ENCODE measurements around the gene SLCO3A1. TPM values are rescaled to one million over a fixed set of nuclear protein-coding genes. Genes with fewer than 3 reads are reported as not detected.

Gene SLCO3A1
- total RNA-seq, 2 donors from 2014 or later: 7.2 to 11.4 TPM

- no peak overlapping the region for H3K4me3 Mint-ChIP-seq
- H3K4me1 Mint-ChIP-seq: no peaks in the 10 kb centered on the region
Measured at GRCh38 chr15:91826443-91826842, 27.1 kb upstream of the SLCO3A1 start.

GRCh38 chr15:91833056-91833455 lies 20.5 kb upstream of the SLCO3A1 start:
- no peaks in the 10 kb centered on the region for H3K4me1 ChIP-seq (ENCODE audit: control insufficient read depth, insufficient read depth, low read length)
- Mint-ChIP-seq H3K36me3 (ENCODE audit: low read depth) (no peaks in the 10 kb centered on the region), H3K27ac (no peak overlapping the region), H3K4me3 (no peak overlapping the region), H3K9me3 (peaks cover 6% of the 10 kb centered on the region), H3K4me1 (no peaks in the 10 kb centered on the region), H3K27me3 (ENCODE audit: insufficient read depth) (peaks cover 4% of the 10 kb centered on the region)
- no peak for TF ChIP-seq CTCF (conservative IDR thresholded peaks at IDR 0.05)
- WGBS, 2 experiments (ENCODE audit: insufficient coverage in 1 of 2, insufficient read length in 1 of 2): 85 to 100% methylated on average over 1 to 2 of the region's 2 CpGs
- H3K4me3 ChIP-seq (ENCODE audit: low read length): no peak overlapping the region
- H3K9me3 ChIP-seq (ENCODE audit: control insufficient read depth, low read length): no peaks in the 10 kb centered on the region
- H3K27ac ChIP-seq (ENCODE audit: low read depth, low read length): no peak overlapping the region
- no peaks in the 10 kb centered on the region for H3K27me3 ChIP-seq (ENCODE audit: control insufficient read depth, insufficient read depth, low read length, poor library complexity, severe bottlenecking)
- no peak overlapping the region for H3K9ac ChIP-seq (ENCODE audit: extremely low read depth, low read length, poor library complexity, severe bottlenecking)
- no peaks in the 10 kb centered on the region for H3K36me3 ChIP-seq (ENCODE audit: control insufficient read depth, insufficient read depth, low read length)
- DNase-seq: no peak

More at GRCh38 chr15:91826443-91826842, 27.1 kb upstream of the SLCO3A1 start:
- H3K4me1 ChIP-seq (ENCODE audit: control insufficient read depth, insufficient read depth, low read length): no peaks in the 10 kb centered on the region
- no peak for DNase-seq
- Mint-ChIP-seq H3K27me3 (ENCODE audit: insufficient read depth) (no peaks in the 10 kb centered on the region), H3K36me3 (ENCODE audit: low read depth) (no peaks in the 10 kb centered on the region), H3K27ac (no peak overlapping the region), H3K9me3 (no peaks in the 10 kb centered on the region)
- no peaks in the 10 kb centered on the region for H3K27me3 ChIP-seq (ENCODE audit: control insufficient read depth, insufficient read depth, low read length, poor library complexity, severe bottlenecking)
- WGBS, 2 experiments (ENCODE audit: insufficient coverage in 1 of 2, insufficient read length in 1 of 2): 82 to 91% methylated on average over 3 to 5 of the region's 5 CpGs
- H3K9me3 ChIP-seq (ENCODE audit: control insufficient read depth, low read length): no peaks in the 10 kb centered on the region
- H3K9ac ChIP-seq (ENCODE audit: extremely low read depth, low read length, poor library complexity, severe bottlenecking): no peak overlapping the region
- H3K27ac ChIP-seq (ENCODE audit: low read depth, low read length): no peak overlapping the region
- H3K4me3 ChIP-seq (ENCODE audit: low read length): no peak overlapping the region
- TF ChIP-seq CTCF (conservative IDR thresholded peaks at IDR 0.05): no peak
- no peaks in the 10 kb centered on the region for H3K36me3 ChIP-seq (ENCODE audit: control insufficient read depth, insufficient read depth, low read length)

GRCh38 chr15:91839867-91840266 lies 13.6 kb upstream of the SLCO3A1 start:
- no peak for TF ChIP-seq CTCF (conservative IDR thresholded peaks at IDR 0.05)
- Mint-ChIP-seq H3K36me3 (ENCODE audit: low read depth) (no peaks in the 10 kb centered on the region), H3K4me1 (peaks cover 3% of the 10 kb centered on the region), H3K9me3 (peaks cover 8% of the 10 kb centered on the region), H3K4me3 (no peak overlapping the region), H3K27me3 (ENCODE audit: insufficient read depth) (peaks cover 4% of the 10 kb centered on the region), H3K27ac (no peak overlapping the region)
- no peaks in the 10 kb centered on the region for H3K4me1 ChIP-seq (ENCODE audit: control insufficient read depth, insufficient read depth, low read length)
- no peak overlapping the region for H3K27ac ChIP-seq (ENCODE audit: low read depth, low read length)
- no peak for DNase-seq
- H3K4me3 ChIP-seq (ENCODE audit: low read length): no peak overlapping the region
- WGBS, 2 experiments (ENCODE audit: insufficient coverage in 1 of 2, insufficient read length in 1 of 2): 89 to 96% methylated on average over 5 to 6 of the region's 6 CpGs
- H3K9me3 ChIP-seq (ENCODE audit: control insufficient read depth, low read length): no peaks in the 10 kb centered on the region
- H3K36me3 ChIP-seq (ENCODE audit: control insufficient read depth, insufficient read depth, low read length): no peaks in the 10 kb centered on the region
- H3K9ac ChIP-seq (ENCODE audit: extremely low read depth, low read length, poor library complexity, severe bottlenecking): no peak overlapping the region
- H3K27me3 ChIP-seq (ENCODE audit: control insufficient read depth, insufficient read depth, low read length, poor library complexity, severe bottlenecking): no peaks in the 10 kb centered on the region

Measured in endodermal cell (in vitro differentiated cells).